ENCODE results near the gene FNBP1. TPM values are rescaled to one million over a fixed set of nuclear protein-coding genes. Genes with fewer than 3 reads are reported as not detected.
A peak's percentile ranks its signal among the peaks of the same experiment; 100 is the strongest.
"Not testable (repeated sequence)": the region's sequence is repeated elsewhere in the genome, so short reads cannot be mapped to it uniquely, and the experiment has no call there.

Gene FNBP1
- total RNA-seq, 1 donor from 2014 or later = 80.4 TPM

DNA sequence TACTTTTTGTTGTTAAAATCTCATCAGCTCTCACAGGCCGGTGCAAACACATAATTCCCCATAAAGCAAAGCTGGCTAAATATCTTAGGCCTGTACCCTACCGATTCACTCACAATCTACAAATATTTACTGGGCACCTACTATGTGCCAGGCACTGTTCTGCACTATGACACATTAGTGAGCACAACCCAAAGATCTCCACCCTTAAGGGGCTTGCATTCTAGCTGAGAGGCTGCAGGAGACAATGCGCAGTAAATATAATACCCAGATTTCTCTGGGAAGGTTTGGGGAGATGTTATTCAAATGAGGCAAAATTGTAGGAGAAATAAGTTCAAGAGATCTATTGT is 53.7 kb downstream of the FNBP1 start:
- no peak overlapping the region for H3K4me3 Mint-ChIP-seq (ENCODE audit: unreplicated experiment)
- H3K9me3 Mint-ChIP-seq (ENCODE audit: unreplicated experiment) = peaks cover 5% of the 10 kb centered on the region
- H3K27ac Mint-ChIP-seq (ENCODE audit: unreplicated experiment) = no peak overlapping the region
- peaks cover 6% of the 10 kb centered on the region for H3K4me1 Mint-ChIP-seq (ENCODE audit: low read depth, unreplicated experiment)
- H3K36me3 Mint-ChIP-seq (ENCODE audit: unreplicated experiment) = peaks cover 7% of the 10 kb centered on the region
- no peak for TF ChIP-seq CTCF (IDR thresholded peaks at IDR 0.05; ENCODE audit: partially characterized antibody, unreplicated experiment)
- DNase-seq = no peak
- no peaks in the 10 kb centered on the region for H3K27me3 Mint-ChIP-seq (ENCODE audit: unreplicated experiment)

DNA sequence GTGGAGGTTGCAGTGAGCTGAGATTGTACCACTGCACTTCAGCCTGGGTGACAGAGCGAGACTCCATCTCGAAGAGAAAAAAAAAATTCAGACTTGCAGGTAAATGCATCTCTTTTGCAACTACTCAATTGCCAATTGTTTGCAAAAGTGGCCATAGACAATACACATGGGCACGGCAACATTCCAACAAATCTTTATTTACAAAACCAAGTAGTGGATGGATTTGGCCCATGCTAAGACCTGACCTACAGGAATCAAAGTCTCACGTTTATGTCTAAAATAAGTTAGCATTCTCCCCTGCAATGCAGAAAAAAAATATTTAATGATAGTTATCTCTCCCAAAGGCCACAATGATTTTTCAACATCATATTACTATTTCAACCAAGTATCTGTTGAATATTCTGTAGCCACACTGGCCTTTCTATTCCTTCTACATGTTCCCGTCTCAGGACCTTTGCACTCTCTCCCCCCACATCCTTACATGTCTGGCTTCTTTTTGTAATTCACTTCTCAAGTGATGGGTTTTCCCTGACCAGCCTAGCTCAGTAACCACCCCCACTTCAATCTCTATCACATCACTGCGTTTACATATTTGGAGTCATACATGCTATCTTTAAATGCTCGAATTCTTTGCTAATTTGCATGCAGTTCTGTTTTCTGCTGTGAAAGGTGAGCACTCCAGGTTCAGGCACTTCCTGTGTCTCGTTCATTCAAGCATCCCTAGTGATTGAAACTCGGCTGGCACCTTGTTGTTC is 54.2 kb downstream of the FNBP1 start:
- TF ChIP-seq CTCF (IDR thresholded peaks at IDR 0.05; ENCODE audit: partially characterized antibody, unreplicated experiment) = no peak
- Mint-ChIP-seq H3K27me3 (ENCODE audit: unreplicated experiment) (no peaks in the 10 kb centered on the region), H3K4me1 (ENCODE audit: low read depth, unreplicated experiment) (peaks cover 6% of the 10 kb centered on the region), H3K27ac (ENCODE audit: unreplicated experiment) (no peak overlapping the region), H3K4me3 (ENCODE audit: unreplicated experiment) (no peak overlapping the region), H3K36me3 (ENCODE audit: unreplicated experiment) (peaks cover 7% of the 10 kb centered on the region), H3K9me3 (ENCODE audit: unreplicated experiment) (peaks cover 5% of the 10 kb centered on the region)
- no peak for DNase-seq

DNA sequence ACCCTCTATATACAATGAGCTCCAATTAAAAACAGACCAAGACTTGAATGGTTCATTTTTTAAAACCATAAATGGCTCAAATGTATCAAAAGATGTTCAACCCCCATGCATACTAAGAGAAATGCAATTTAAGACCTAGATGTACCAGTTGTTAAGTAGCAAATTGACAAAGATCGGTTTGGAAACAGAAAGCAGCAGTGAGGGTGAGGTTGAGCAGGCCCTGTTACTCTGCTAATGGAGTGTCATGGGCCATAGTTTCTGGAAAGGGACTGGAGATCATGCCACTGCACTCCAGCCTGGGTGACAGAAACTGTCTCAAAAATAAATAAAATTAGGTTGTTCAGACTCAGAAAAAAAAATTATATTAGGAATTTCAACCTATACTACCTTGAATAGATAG is 55.0 kb downstream of the FNBP1 start:
- no peak for TF ChIP-seq CTCF (IDR thresholded peaks at IDR 0.05; ENCODE audit: partially characterized antibody, unreplicated experiment)
- Mint-ChIP-seq H3K9me3 (ENCODE audit: unreplicated experiment) (peaks cover 5% of the 10 kb centered on the region), H3K27me3 (ENCODE audit: unreplicated experiment) (no peaks in the 10 kb centered on the region), H3K4me3 (ENCODE audit: unreplicated experiment) (no peak overlapping the region), H3K4me1 (ENCODE audit: low read depth, unreplicated experiment) (peaks cover 6% of the 10 kb centered on the region), H3K36me3 (ENCODE audit: unreplicated experiment) (peaks cover 7% of the 10 kb centered on the region), H3K27ac (ENCODE audit: unreplicated experiment) (no peak overlapping the region)
- DNase-seq = no peak

GRCh38 chr9:129987047-129987446 is 55.9 kb downstream of the FNBP1 start:
- Mint-ChIP-seq H3K4me3 (ENCODE audit: unreplicated experiment) (no peak overlapping the region), H3K36me3 (ENCODE audit: unreplicated experiment) (peaks cover 7% of the 10 kb centered on the region), H3K27ac (ENCODE audit: unreplicated experiment) (peak overlapping the region; percentile 33), H3K9me3 (ENCODE audit: unreplicated experiment) (peaks cover 9% of the 10 kb centered on the region), H3K4me1 (ENCODE audit: low read depth, unreplicated experiment) (peaks cover 6% of the 10 kb centered on the region), H3K27me3 (ENCODE audit: unreplicated experiment) (no peaks in the 10 kb centered on the region)
- TF ChIP-seq CTCF (IDR thresholded peaks at IDR 0.05; ENCODE audit: partially characterized antibody, unreplicated experiment) = no peak
- DNase-seq = no peak

- not testable (repeated sequence) for H3K27ac Mint-ChIP-seq (ENCODE audit: unreplicated experiment); H3K36me3 Mint-ChIP-seq (ENCODE audit: unreplicated experiment)
These were observed 58.4 kb downstream of the FNBP1 start for GRCh38 chr9:129984589-129984988.

More at GRCh38 chr9:129984589-129984988, 58.4 kb downstream of the FNBP1 start:
- not testable (repeated sequence) for DNase-seq; H3K4me1 Mint-ChIP-seq (ENCODE audit: low read depth, unreplicated experiment); H3K27me3 Mint-ChIP-seq (ENCODE audit: unreplicated experiment); H3K4me3 Mint-ChIP-seq (ENCODE audit: unreplicated experiment); H3K9me3 Mint-ChIP-seq (ENCODE audit: unreplicated experiment)

All from glutamatergic neuron (in vitro differentiated cells).